LNCAP (cell line): ENCODE measurements around the gene GMPR2.
A peak's percentile ranks its signal among the peaks of the same experiment; 100 is the strongest.

Experiments used
- CTCF ChIP-seq: fragments of 450-650 bp; IDR thresholded peaks from 2 replicates; pipeline ENCODE4 v1.5.1; 2017; ENCODE audit warnings: mild to moderate bottlenecking

Gene GMPR2

GRCh38 chr14:24269910-24270536 is 37.3 kb downstream of the GMPR2 start:
- TF ChIP-seq CTCF: no peak

- TF ChIP-seq CTCF: no peak
Measured at GRCh38 chr14:24270537-24271133, 37.9 kb downstream of the GMPR2 start.

- TF ChIP-seq CTCF: peak; percentile 76
Measured at GRCh38 chr14:24271134-24271833, 38.6 kb downstream of the GMPR2 start, which contains the start of gene RABGGTA. TSS of gene RABGGTA (minus strand) at chr14:24271597. CDS start at chr14:24271115, 482 bp downstream.

GRCh38 chr14:24271834-24272263 is 39.1 kb downstream of the GMPR2 start:
- no peak for TF ChIP-seq CTCF

GRCh38 chr14:24272467-24272866 is 39.7 kb downstream of the GMPR2 start:
- no peak for TF ChIP-seq CTCF

- TF ChIP-seq CTCF: peak; percentile 32; the same call in 1 of the 2 replicates
Measured at GRCh38 chr14:24273422-24273998, 40.8 kb downstream of the GMPR2 start.

- no peak for TF ChIP-seq CTCF
Measured at GRCh38 chr14:24274101-24274543, 41.4 kb downstream of the GMPR2 start.
